ENCODE data around the gene SLC7A7. TPM values are rescaled to one million over a fixed set of nuclear protein-coding genes. Genes with fewer than 3 reads are reported as not detected.

The SLC7A7 gene
- total and polyA plus RNA-seq, 2 of the 13 experiments (the other 11 are each of a cell fraction or from before 2014, with no cell fraction given): 0.13 to 0.63 TPM

DNA sequence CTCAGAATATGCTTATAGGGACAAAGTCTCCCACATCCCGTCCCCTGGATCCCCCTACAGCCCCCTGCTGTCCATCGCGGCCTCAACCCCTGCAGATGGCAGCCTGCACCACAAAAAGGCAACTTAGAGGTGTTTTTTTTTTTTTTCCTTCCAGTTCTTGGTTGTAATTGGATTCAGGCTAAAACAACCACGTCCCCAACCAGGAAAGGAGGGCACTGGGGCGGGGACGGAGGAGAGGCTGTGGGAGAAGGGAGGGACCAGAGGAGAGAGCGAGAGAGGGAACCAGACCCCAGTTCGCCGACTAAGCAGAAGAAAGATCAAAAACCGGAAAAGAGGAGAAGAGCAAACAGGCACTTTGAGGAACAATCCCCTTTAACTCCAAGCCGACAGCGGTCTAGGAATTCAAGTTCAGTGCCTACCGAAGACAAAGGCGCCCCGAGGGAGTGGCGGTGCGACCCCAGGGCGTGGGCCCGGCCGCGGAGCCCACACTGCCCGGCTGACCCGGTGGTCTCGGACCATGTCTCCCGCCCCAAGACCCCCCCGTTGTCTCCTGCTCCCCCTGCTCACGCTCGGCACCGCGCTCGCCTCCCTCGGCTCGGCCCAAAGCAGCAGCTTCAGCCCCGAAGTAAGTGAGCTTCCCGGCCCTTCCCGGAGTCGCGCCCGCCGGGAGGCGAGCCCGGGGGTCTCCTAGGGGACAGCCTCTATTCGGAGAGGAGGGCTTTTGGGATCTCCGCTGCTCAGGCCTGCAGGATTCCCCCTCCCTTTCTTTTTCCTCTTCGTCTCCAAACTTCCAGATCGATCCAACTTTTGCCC is 21.3 kb upstream of the SLC7A7 start, which contains the start of gene MMP14 (continued):
- TF ChIP-seq AHDC1 (CRISPR knock-in tag; IDR thresholded peaks at IDR 0.05; ENCODE audit: borderline replicate concordance) (no peak), ZNF121 (CRISPR knock-in tag; IDR thresholded peaks at IDR 0.05) (no peak), ZFP36L2 (CRISPR knock-in tag; IDR thresholded peaks at IDR 0.05) (no peak), EHMT2 (IDR thresholded peaks at IDR 0.05; ENCODE audit: borderline replicate concordance, low read depth, low read length) (no peak), PHF21A (CRISPR knock-in tag; IDR thresholded peaks at IDR 0.05) (no peak), ZNF18 (CRISPR knock-in tag; IDR thresholded peaks at IDR 0.05; ENCODE audit: insufficient replicate concordance) (no peak), ZNF83 (CRISPR knock-in tag; IDR thresholded peaks at IDR 0.05; ENCODE audit: borderline replicate concordance) (no peak), MLXIP (CRISPR knock-in tag; IDR thresholded peaks at IDR 0.05; ENCODE audit: borderline replicate concordance) (0 out of 2 replicates have a peak, but pooled peaks have one; percentile 20), ZNF597 (CRISPR knock-in tag; IDR thresholded peaks at IDR 0.05) (no peak), CENPX (CRISPR knock-in tag; IDR thresholded peaks at IDR 0.05) (no peak), POLR2AphosphoS2 (IDR thresholded peaks at IDR 0.05; ENCODE audit: low read depth, low read length) (no peak), ZNF7 (CRISPR knock-in tag; IDR thresholded peaks at IDR 0.05) (no peak), LCORL (IDR thresholded peaks at IDR 0.05) (no peak), LCORL (CRISPR knock-in tag; IDR thresholded peaks at IDR 0.05) (no peak), NCOR1 (IDR thresholded peaks at IDR 0.05; ENCODE audit: borderline replicate concordance, low read length) (no peak), GABPB1 (CRISPR knock-in tag; IDR thresholded peaks at IDR 0.05) (no peak; the same call in 1 of the 2 replicates)

All from HepG2 (cell line).